GM23248 (cell line): Measurements from ENCODE around the gene ERBB4. TPM values are rescaled to one million over a fixed set of nuclear protein-coding genes. Genes with fewer than 3 reads are reported as not detected.

Experiments used
- DNase-seq: peaks from one replicate; pipeline ENCODE4 v3.0.0-alpha.2; 2015
- H2AFZ ChIP-seq: fragments of 200-600 bp; sonication (generic); 2 replicates; pipeline ENCODE4 v1.6.1; 2016; ENCODE audit warnings: antibody characterized with exemption
- H3F3A ChIP-seq: fragments of 200-600 bp; sonication (generic); 2 replicates; pipeline ENCODE4 v1.6.1; 2016; ENCODE audit warnings: mild to moderate bottlenecking, antibody characterized with exemption, mixed run types; ENCODE audit not compliant: insufficient read depth
- H3K27ac ChIP-seq: fragments of 200-600 bp; sonication (generic); 2 replicates; pipeline ENCODE4 v1.5.1; 2016; ENCODE audit warnings: mild to moderate bottlenecking
- H3K27me3 ChIP-seq: fragments of 200-600 bp; sonication (generic); replicated peaks from 2 replicates; pipeline ENCODE4 v1.6.1; 2016; ENCODE audit warnings: mild to moderate bottlenecking; ENCODE audit not compliant: insufficient read depth
- H3K36me3 ChIP-seq: fragments of 200-600 bp; sonication (generic); 2 replicates; pipeline ENCODE4 v1.6.1; 2016; ENCODE audit warnings: low read depth, mild to moderate bottlenecking
- H3K4me1 ChIP-seq: fragments of 200-600 bp; sonication (generic); 2 replicates; pipeline ENCODE4 v1.6.1; 2016; ENCODE audit warnings: mild to moderate bottlenecking; ENCODE audit not compliant: insufficient read depth
- H3K4me2 ChIP-seq: fragments of 200-600 bp; sonication (generic); one replicate; pipeline ENCODE4 v1.6.1; 2016; ENCODE audit warnings: mild to moderate bottlenecking; ENCODE audit not compliant: unreplicated experiment
- H3K4me3 ChIP-seq: fragments of 200-600 bp; sonication (generic); 2 replicates; pipeline ENCODE4 v1.5.1; 2016; ENCODE audit warnings: mild to moderate bottlenecking
- H3K79me2 ChIP-seq: fragments of 200-600 bp; sonication (generic); 2 replicates; pipeline ENCODE4 v1.6.1; 2016; ENCODE audit warnings: mild to moderate bottlenecking; ENCODE audit not compliant: insufficient read depth
- H3K9ac ChIP-seq: fragments of 200-600 bp; sonication (generic); 2 replicates; pipeline ENCODE4 v1.6.1; 2016; ENCODE audit warnings: mild to moderate bottlenecking
- H3K9me2 ChIP-seq: fragments of 200-600 bp; sonication (generic); 2 replicates; pipeline ENCODE4 v1.6.1; 2016; ENCODE audit warnings: mixed run types, mild to moderate bottlenecking, moderate library complexity; ENCODE audit not compliant: insufficient read depth
- H3K9me3 ChIP-seq: fragments of 200-600 bp; sonication (generic); one replicate; pipeline ENCODE4 v1.6.1; 2017; ENCODE audit warnings: low read depth
- H4K20me1 ChIP-seq: fragments of 200-600 bp; sonication (generic); 2 replicates; pipeline ENCODE4 v1.6.0; 2016; ENCODE audit not compliant: insufficient read depth
- EZH2 ChIP-seq: fragments of 200-600 bp; sonication (generic); IDR thresholded peaks from 2 replicates; pipeline ENCODE4 v1.6.1; 2018; ENCODE audit warnings: antibody characterized with exemption, mild to moderate bottlenecking; ENCODE audit not compliant: insufficient read depth, poor library complexity, severe bottlenecking
- EZH2phosphoT487 ChIP-seq: fragments of 200-600 bp; sonication (generic); IDR thresholded peaks from 2 replicates; pipeline ENCODE4 v1.6.1; 2018; ENCODE audit warnings: antibody characterized with exemption, moderate library complexity, mild to moderate bottlenecking, low read depth; ENCODE audit not compliant: insufficient read depth
- WGBS, 2 experiments: methylation state at CpG; one replicate each; pipeline ENCODE4 v1.1.6; 2015 to 2017; ENCODE audit warnings: low lambda C conversion rate in 2 of 2, low coverage in 1 of 2; ENCODE audit errors: missing lambda C conversion rate in 2 of 2; 5-methylcytosine and 5-hydroxymethylcytosine counted together
- in situ Hi-C: fragments of 300-500 bp; cut with MboI; formaldehyde crosslinking; loops from 2 replicates; pipeline ENCODE4 v1.15.0; 2020
- polyA plus RNA-seq: library from polyadenylated mRNA; unstranded; fragments of >200 nt; fragmentation: Nextera tagmentation; extraction: Ambion mirVana; gene quantifications from 2 replicates; pipeline ENCODE4 v1.2.1, GENCODE V29; 2016
- total RNA-seq: library from RNA; depleted of rRNA; stranded (reverse); fragments of >200 nt; shearing (Covaris generic); gene quantifications from 2 replicates; pipeline ENCODE4 v1.2.3, GENCODE V29; 2014

ERBB4 gene
- total and polyA plus RNA-seq, 2 experiments from 2014 or later = not detected

GRCh38 chr2:211368467-211368866 lies 1170.1 kb downstream of the ERBB4 start:
- Histone ChIP-seq H3K79me2 (no peaks in the 10 kb centered on the region), H3K27ac (no peak overlapping the region), H2AFZ (no peak overlapping the region), H3K9me2 (no peaks in the 10 kb centered on the region), H3K4me2 (no peak overlapping the region), H3K4me3 (no peak overlapping the region), H3F3A (no peaks in the 10 kb centered on the region), H3K9ac (no peak overlapping the region), H3K4me1 (no peaks in the 10 kb centered on the region), H4K20me1 (no peaks in the 10 kb centered on the region), H3K9me3 (no peaks in the 10 kb centered on the region), H3K27me3 (no peaks in the 10 kb centered on the region), H3K36me3 (no peaks in the 10 kb centered on the region)
- no peak for DNase-seq
- WGBS, 2 experiments = 0% methylated on average over 1 of the region's 1 CpG
- TF ChIP-seq EZH2phosphoT487 (no peak), EZH2 (no peak)
- in situ Hi-C loops = no loop called here

DNA sequence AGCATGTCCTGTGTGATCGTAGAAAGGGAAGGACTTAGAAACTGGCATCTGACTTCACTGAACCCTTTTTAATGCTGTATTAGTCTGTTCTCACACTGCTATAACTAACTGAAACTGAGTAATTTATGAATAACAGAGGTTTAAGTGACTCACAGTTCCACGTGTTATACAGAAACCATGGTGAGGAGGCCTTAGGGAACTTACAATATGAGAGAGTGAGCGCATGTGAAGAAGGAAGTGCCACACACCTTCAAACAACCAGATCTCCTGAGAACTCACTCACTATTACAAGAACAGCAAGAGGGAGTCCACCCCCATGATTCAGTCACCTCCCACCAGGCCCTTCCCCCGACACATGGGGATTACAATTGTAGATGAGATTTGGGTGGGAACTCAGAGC lies 1170.9 kb downstream of the ERBB4 start:
- DNase-seq = no peak
- 14 to 18% methylated on average over 4 of the region's 4 CpGs for WGBS, 2 experiments
- H3K4me1 ChIP-seq = no peaks in the 10 kb centered on the region
- no peak for TF ChIP-seq EZH2phosphoT487
- TF ChIP-seq EZH2 = no peak
- no peak overlapping the region for H3K9ac ChIP-seq
- H3K9me2 ChIP-seq = no peaks in the 10 kb centered on the region
- no peaks in the 10 kb centered on the region for H4K20me1 ChIP-seq
- H3K4me3 ChIP-seq = no peak overlapping the region
- H3K27ac ChIP-seq = no peak overlapping the region
- H3K36me3 ChIP-seq = no peaks in the 10 kb centered on the region
- in situ Hi-C loops = no loop called here
- no peak overlapping the region for H3K4me2 ChIP-seq
- no peak overlapping the region for H2AFZ ChIP-seq
- H3K79me2 ChIP-seq = no peaks in the 10 kb centered on the region
- no peaks in the 10 kb centered on the region for H3K27me3 ChIP-seq
- H3F3A ChIP-seq = no peaks in the 10 kb centered on the region
- H3K9me3 ChIP-seq = no peaks in the 10 kb centered on the region

DNA sequence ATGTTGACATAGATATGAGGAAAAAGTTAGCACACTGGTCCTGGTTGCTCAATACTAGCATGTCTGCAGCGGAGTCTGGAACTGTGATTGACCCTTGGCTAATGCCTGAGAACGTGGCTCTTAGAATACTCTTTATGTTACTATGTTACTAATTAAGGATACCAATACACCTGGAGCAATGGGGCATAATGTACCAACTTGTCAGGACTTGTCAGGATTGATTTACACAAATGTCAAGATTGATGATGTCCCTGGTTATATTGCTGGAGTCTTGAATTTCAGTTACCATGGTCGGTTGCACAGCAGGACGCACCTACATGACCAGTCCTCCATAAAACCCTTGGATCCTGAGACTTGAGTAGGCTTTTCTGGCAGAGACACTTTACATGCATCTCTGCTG lies 1171.3 kb downstream of the ERBB4 start:
- WGBS, 2 experiments = 6 to 18% methylated on average over 4 of the region's 4 CpGs
- no peak for TF ChIP-seq EZH2
- no peak for TF ChIP-seq EZH2phosphoT487
- no peaks in the 10 kb centered on the region for H3K9me2 ChIP-seq
- H3K9ac ChIP-seq = no peak overlapping the region
- H3K79me2 ChIP-seq = no peaks in the 10 kb centered on the region
- in situ Hi-C loops = no loop called here
- H3K36me3 ChIP-seq = no peaks in the 10 kb centered on the region
- H3K4me1 ChIP-seq = no peaks in the 10 kb centered on the region
- H3K27ac ChIP-seq = no peak overlapping the region
- no peaks in the 10 kb centered on the region for H3F3A ChIP-seq
- no peak overlapping the region for H2AFZ ChIP-seq
- no peak overlapping the region for H3K4me3 ChIP-seq
- no peaks in the 10 kb centered on the region for H3K27me3 ChIP-seq
- H3K4me2 ChIP-seq = no peak overlapping the region
- H4K20me1 ChIP-seq = no peaks in the 10 kb centered on the region
- DNase-seq = no peak
- no peaks in the 10 kb centered on the region for H3K9me3 ChIP-seq

GRCh38 chr2:211364911-211365310 lies 1173.7 kb downstream of the ERBB4 start:
- H3K4me1 ChIP-seq = no peaks in the 10 kb centered on the region
- TF ChIP-seq EZH2 (no peak), EZH2phosphoT487 (no peak)
- H3K4me3 ChIP-seq = no peak overlapping the region
- no peak overlapping the region for H3K4me2 ChIP-seq
- H3K27ac ChIP-seq = no peak overlapping the region
- no peaks in the 10 kb centered on the region for H3K36me3 ChIP-seq
- no peaks in the 10 kb centered on the region for H3K79me2 ChIP-seq
- no peak overlapping the region for H2AFZ ChIP-seq
- DNase-seq = no peak
- no peaks in the 10 kb centered on the region for H4K20me1 ChIP-seq
- no peaks in the 10 kb centered on the region for H3K9me3 ChIP-seq
- no peaks in the 10 kb centered on the region for H3K27me3 ChIP-seq
- in situ Hi-C loops = no loop called here
- no peaks in the 10 kb centered on the region for H3F3A ChIP-seq
- 22 to 24% methylated on average over 1 of the region's 1 CpG for WGBS, 2 experiments
- H3K9ac ChIP-seq = no peak overlapping the region
- no peaks in the 10 kb centered on the region for H3K9me2 ChIP-seq

- Histone ChIP-seq H3K4me3 (no peak overlapping the region), H3K9me2 (no peaks in the 10 kb centered on the region), H3F3A (no peaks in the 10 kb centered on the region), H3K36me3 (no peaks in the 10 kb centered on the region), H3K9me3 (no peaks in the 10 kb centered on the region), H2AFZ (no peak overlapping the region), H4K20me1 (no peaks in the 10 kb centered on the region), H3K4me1 (no peaks in the 10 kb centered on the region), H3K9ac (no peak overlapping the region), H3K27me3 (no peaks in the 10 kb centered on the region), H3K79me2 (no peaks in the 10 kb centered on the region), H3K4me2 (no peak overlapping the region), H3K27ac (no peak overlapping the region)
- in situ Hi-C loops = no loop called here
- WGBS, 2 experiments = 0 to 2% methylated on average over 1 of the region's 1 CpG
- no peak for DNase-seq
- TF ChIP-seq EZH2 (no peak), EZH2phosphoT487 (no peak)
Observed at GRCh38 chr2:211361383-211361782, 1177.2 kb downstream of the ERBB4 start.
